Gastrocnemius medialis (tissue), 4 donors: ENCODE results near the gene NRG3. TPM values are rescaled to one million over a fixed set of nuclear protein-coding genes. Genes with fewer than 3 reads are reported as not detected.

Experiments
- ATAC-seq, 2 donors: fragments of 150-250 bp; one replicate each; pipeline ENCODE4 v1.9.1; 2016
- DNase-seq, 2 donors: peaks; one replicate each; pipeline ENCODE4 v3.0.0-alpha.2; 2019
- H3K27ac ChIP-seq, 4 donors: fragments of 200-600 bp; sonication (generic); 1 replicate in 1 of 4; 2 replicates in 3 of 4; pipeline ENCODE4 v1.5.1; 2016 to 2018; ENCODE audit warnings: mild to moderate bottlenecking in 2 of 4, moderate library complexity in 1 of 4
- H3K27me3 ChIP-seq, 3 donors: fragments of 200-600 bp; sonication (generic) in 2 of 3; 1 replicate in 1 of 3; 2 replicates in 2 of 3; pipeline versions ENCODE4 v1.5.1 to v1.6.0; 2016 to 2019; ENCODE audit warnings: mild to moderate bottlenecking in 1 of 3, moderate library complexity in 1 of 3
- H3K36me3 ChIP-seq, 2 donors: fragments of 200-600 bp; sonication (generic) in 1 of 2; one replicate each; pipeline ENCODE4 v1.5.1; 2017 to 2018
- H3K4me1 ChIP-seq, 2 donors: fragments of 200-600 bp; sonication (generic) in 1 of 2; one replicate each; pipeline ENCODE4 v1.5.1; 2016 to 2017; ENCODE audit warnings: mild to moderate bottlenecking in 2 of 2
- H3K4me3 ChIP-seq, 4 donors: fragments of 200-600 bp; sonication (generic) in 3 of 4; 1 replicate in 1 of 4; 2 replicates in 3 of 4; pipeline ENCODE4 v1.5.1; 2016 to 2019; ENCODE audit warnings: mild to moderate bottlenecking in 2 of 4
- H3K9me3 ChIP-seq, 3 donors: fragments of 200-600 bp; sonication (generic) in 2 of 3; 1 replicate in 1 of 3; 2 replicates in 2 of 3; pipeline ENCODE4 v1.5.1; 2016 to 2019
- POLR2A ChIP-seq, 2 donors: fragments of 450-650 bp; IDR thresholded peaks; one replicate each; pipeline ENCODE4 v1.6.1; 2017; ENCODE audit warnings: antibody characterized with exemption in 2 of 2, mild to moderate bottlenecking in 2 of 2, moderate library complexity in 2 of 2
- in situ Hi-C, 4 donors: fragments of 200-750 bp; cut with MboI; loops; one replicate each; pipeline versions ENCODE4 v1.15.0 to v1.8.0; 2017; ENCODE audit warnings: low sequenced_read_pairs in 4 of 4
- intact Hi-C: fragments of 100-400 bp; cut with DNase I; formaldehyde crosslinking; loops from one replicate; pipeline ENCODE4 v1.15.1; 2023; ENCODE audit warnings: low total_unique reads
- total RNA-seq, 4 donors: library from RNA; depleted of rRNA; stranded (reverse); fragments of >200 nt; gene quantifications; one replicate each; pipeline versions ENCODE4 v1.1.0 to v1.2.3, GENCODE V29; 2016
- TF ChIP-seq, protein P1 (sequence below), 5 experiments: fragments of 450-650 bp in 3 of 5; fragments of 200-600 bp in 2 of 5; sonication (generic) in 2 of 5; IDR thresholded peaks in 4 of 5; conservative IDR thresholded peaks in 1 of 5; 1 replicate in 4 of 5; 2 replicates in 1 of 5; pipeline ENCODE4 v1.5.1; 2016 to 2019; ENCODE audit warnings: antibody characterized with exemption in 5 of 5, mild to moderate bottlenecking in 3 of 5, moderate library complexity in 3 of 5

Gene NRG3
- total RNA-seq, 4 donors from 2014 or later: not detected

GRCh38 chr10:82883603-82884002, 1008.6 kb downstream of the NRG3 start:
- intact Hi-C loops: no loop called here
- no peak overlapping the region for H3K27ac ChIP-seq

DNA sequence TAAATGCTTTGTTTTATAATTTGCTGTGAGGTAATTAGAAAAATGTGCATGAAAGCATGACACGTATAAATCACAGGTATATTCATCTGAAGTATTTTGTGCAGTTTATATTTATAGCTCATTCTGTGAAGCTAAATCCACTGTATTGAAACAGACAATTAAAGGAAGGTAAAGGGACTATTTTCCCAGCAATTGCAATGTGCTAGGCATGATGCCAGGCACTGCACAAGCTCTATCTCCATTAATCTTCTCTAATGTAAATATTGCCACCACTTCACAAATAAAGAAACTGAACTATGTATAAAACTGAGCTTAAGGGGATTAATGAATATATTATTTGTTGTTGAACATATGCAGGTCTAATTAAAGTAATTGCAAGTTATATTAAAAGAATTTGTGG, 1012.5 kb downstream of the NRG3 start:
- Histone ChIP-seq H3K36me3 (no peaks in the 10 kb centered on the region), H3K27ac (no peak overlapping the region), H3K9me3 (no peaks in the 10 kb centered on the region), H3K27me3 (no peaks in the 10 kb centered on the region), H3K4me3 (no peak overlapping the region), H3K4me1 (no peaks in the 10 kb centered on the region)
- intact Hi-C loops: no loop called here
- TF ChIP-seq, protein P1, sequence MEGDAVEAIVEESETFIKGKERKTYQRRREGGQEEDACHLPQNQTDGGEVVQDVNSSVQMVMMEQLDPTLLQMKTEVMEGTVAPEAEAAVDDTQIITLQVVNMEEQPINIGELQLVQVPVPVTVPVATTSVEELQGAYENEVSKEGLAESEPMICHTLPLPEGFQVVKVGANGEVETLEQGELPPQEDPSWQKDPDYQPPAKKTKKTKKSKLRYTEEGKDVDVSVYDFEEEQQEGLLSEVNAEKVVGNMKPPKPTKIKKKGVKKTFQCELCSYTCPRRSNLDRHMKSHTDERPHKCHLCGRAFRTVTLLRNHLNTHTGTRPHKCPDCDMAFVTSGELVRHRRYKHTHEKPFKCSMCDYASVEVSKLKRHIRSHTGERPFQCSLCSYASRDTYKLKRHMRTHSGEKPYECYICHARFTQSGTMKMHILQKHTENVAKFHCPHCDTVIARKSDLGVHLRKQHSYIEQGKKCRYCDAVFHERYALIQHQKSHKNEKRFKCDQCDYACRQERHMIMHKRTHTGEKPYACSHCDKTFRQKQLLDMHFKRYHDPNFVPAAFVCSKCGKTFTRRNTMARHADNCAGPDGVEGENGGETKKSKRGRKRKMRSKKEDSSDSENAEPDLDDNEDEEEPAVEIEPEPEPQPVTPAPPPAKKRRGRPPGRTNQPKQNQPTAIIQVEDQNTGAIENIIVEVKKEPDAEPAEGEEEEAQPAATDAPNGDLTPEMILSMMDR (IDR thresholded peaks at IDR 0.05 in 4 of 5, conservative IDR thresholded peaks at IDR 0.05 in 1 of 5): no peak
- no peak for TF ChIP-seq POLR2A (IDR thresholded peaks at IDR 0.05)
- ATAC-seq (no peak), DNase-seq (no peak)
- in situ Hi-C loops: no loop called here

More at GRCh38 chr10:82883603-82884002, 1008.6 kb downstream of the NRG3 start:
- TF ChIP-seq POLR2A (IDR thresholded peaks at IDR 0.05): no peak
- TF ChIP-seq, protein P1 (IDR thresholded peaks at IDR 0.05 in 4 of 5, conservative IDR thresholded peaks at IDR 0.05 in 1 of 5): no peak
- no peaks in the 10 kb centered on the region for H3K4me1 ChIP-seq
- no peak overlapping the region for H3K4me3 ChIP-seq
- no peak for ATAC-seq
- DNase-seq: no peak
- no peaks in the 10 kb centered on the region for H3K9me3 ChIP-seq
- in situ Hi-C loops: no loop called here
- H3K36me3 ChIP-seq: no peaks in the 10 kb centered on the region
- H3K27me3 ChIP-seq: no peaks in the 10 kb centered on the region

GRCh38 chr10:82888809-82889455, 1013.9 kb downstream of the NRG3 start:
- no peak overlapping the region for H3K27ac ChIP-seq
- in situ Hi-C loops (no loop called here), intact Hi-C loops (no loop called here)

GRCh38 chr10:82889728-82890127, 1014.7 kb downstream of the NRG3 start:
- DNase-seq (no peak), ATAC-seq (no peak)
- no peaks in the 10 kb centered on the region for H3K27me3 ChIP-seq
- no peaks in the 10 kb centered on the region for H3K36me3 ChIP-seq
- no peak for TF ChIP-seq POLR2A (IDR thresholded peaks at IDR 0.05)
- TF ChIP-seq, protein P1 (IDR thresholded peaks at IDR 0.05 in 4 of 5, conservative IDR thresholded peaks at IDR 0.05 in 1 of 5): no peak
- H3K9me3 ChIP-seq: no peaks in the 10 kb centered on the region
- in situ Hi-C loops: no loop called here
- H3K27ac ChIP-seq: no peak overlapping the region
- intact Hi-C loops: no loop called here
- no peaks in the 10 kb centered on the region for H3K4me1 ChIP-seq
- H3K4me3 ChIP-seq: no peak overlapping the region

More at GRCh38 chr10:82888809-82889455, 1013.9 kb downstream of the NRG3 start:
- H3K27me3 ChIP-seq: no peaks in the 10 kb centered on the region
- H3K4me1 ChIP-seq: no peaks in the 10 kb centered on the region
- no peak for DNase-seq
- no peak overlapping the region for H3K4me3 ChIP-seq
- ATAC-seq: no peak
- H3K9me3 ChIP-seq: no peaks in the 10 kb centered on the region
- TF ChIP-seq, protein P1 (IDR thresholded peaks at IDR 0.05 in 4 of 5, conservative IDR thresholded peaks at IDR 0.05 in 1 of 5): no peak
- TF ChIP-seq POLR2A (IDR thresholded peaks at IDR 0.05): no peak
- no peaks in the 10 kb centered on the region for H3K36me3 ChIP-seq

GRCh38 chr10:82890573-82890972, 1015.6 kb downstream of the NRG3 start:
- H3K4me1 ChIP-seq: no peaks in the 10 kb centered on the region
- DNase-seq (no peak), ATAC-seq (no peak)
- H3K4me3 ChIP-seq: no peak overlapping the region
- in situ Hi-C loops: no loop called here
- TF ChIP-seq, protein P1 (IDR thresholded peaks at IDR 0.05 in 4 of 5, conservative IDR thresholded peaks at IDR 0.05 in 1 of 5): no peak
- TF ChIP-seq POLR2A (IDR thresholded peaks at IDR 0.05): no peak
- no peak overlapping the region for H3K27ac ChIP-seq
- H3K9me3 ChIP-seq: no peaks in the 10 kb centered on the region
- H3K36me3 ChIP-seq: no peaks in the 10 kb centered on the region
- intact Hi-C loops: no loop called here
- no peaks in the 10 kb centered on the region for H3K27me3 ChIP-seq
